Peyer's patch (tissue), 4 donors: Measurements from ENCODE around the gene WWOX.

Experiments
- CTCF ChIP-seq, 6 experiments: fragments of 450-650 bp in 4 of 6; fragments of 200-600 bp in 2 of 6; sonication (generic) in 1 of 6; IDR thresholded peaks; one replicate each; pipeline ENCODE4 v1.5.1; 2017 to 2019; ENCODE audit warnings: antibody characterized with exemption in 6 of 6, mild to moderate bottlenecking in 3 of 6, moderate library complexity in 1 of 6
- POLR2A ChIP-seq, 2 donors: fragments of 450-650 bp; IDR thresholded peaks; one replicate each; pipeline ENCODE4 v1.5.1; 2017; ENCODE audit warnings: antibody characterized with exemption in 2 of 2, mild to moderate bottlenecking in 2 of 2, moderate library complexity in 2 of 2

GRCh38 chr16:78460428-78460827, 361.0 kb downstream of the WWOX start:
- TF ChIP-seq CTCF (IDR thresholded peaks at IDR 0.05) (no peak), POLR2A (IDR thresholded peaks at IDR 0.05) (no peak)
